Measurements from ENCODE around the gene ABAT.

- TF ChIP-seq CTCF (IDR thresholded peaks at IDR 0.05) (no peak), POLR2A (IDR thresholded peaks at IDR 0.05) (no peak), EP300 (IDR thresholded peaks at IDR 0.05) (no peak)
These were observed 43.5 kb downstream of the ABAT start for GRCh38 chr16:8717892-8718415.

Data from ovary (tissue), 3 donors.